GM19023 (cell line): ENCODE data around the gene SRXN1.

Experiments
- ATAC-seq: cut with Tn5 transposase; IDR thresholded peaks from one replicate; pipeline ENCODE4 v1.9.1; 2021; ENCODE audit warnings: mild to moderate bottlenecking, moderate library complexity; ENCODE audit not compliant: unreplicated experiment

SRXN1 gene

GRCh38 chr20:637559-637958 is 15.4 kb downstream of the SRXN1 start:
- ATAC-seq, result no peak

GRCh38 chr20:635893-636338 is 17.1 kb downstream of the SRXN1 start:
- no peak for ATAC-seq

GRCh38 chr20:635028-635892 is 17.7 kb downstream of the SRXN1 start:
- ATAC-seq, result no peak

DNA sequence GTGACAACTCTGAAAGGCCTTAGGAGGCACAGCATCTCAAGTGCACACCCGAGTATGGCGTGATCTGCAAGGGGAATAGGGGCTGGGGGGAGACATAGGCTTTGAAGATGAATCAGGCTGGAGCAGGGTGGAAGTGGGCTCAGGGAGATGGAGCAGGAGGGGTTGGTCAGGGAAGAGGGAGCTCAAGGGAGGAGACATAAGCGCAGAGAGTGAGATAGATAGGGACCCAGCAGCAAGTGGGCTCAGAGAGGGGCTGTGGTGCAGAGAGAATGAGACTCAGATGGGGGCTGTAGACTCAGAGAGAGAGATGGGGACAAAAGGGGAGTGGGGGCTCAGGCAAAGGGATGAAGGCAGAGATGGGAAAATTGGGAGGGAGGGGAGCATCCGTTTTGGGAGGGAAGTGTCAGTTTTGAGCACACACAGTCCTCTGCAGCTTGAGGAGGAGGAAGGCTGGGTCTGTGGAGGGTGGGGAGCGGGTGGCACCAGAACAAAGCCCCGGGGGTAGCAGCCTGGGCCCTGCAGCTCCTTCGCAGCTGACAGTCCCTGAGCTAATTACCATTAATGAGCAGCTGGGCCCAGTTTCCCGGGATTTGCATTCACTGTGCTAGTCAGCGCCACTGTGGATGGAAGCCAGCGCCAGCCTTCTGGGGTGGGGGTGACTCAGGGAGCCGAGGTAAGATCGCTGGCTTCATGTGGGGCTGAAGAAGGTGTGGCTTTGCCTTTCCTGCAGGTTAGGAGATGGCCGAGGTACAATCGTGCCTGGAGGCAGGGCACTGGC is 18.7 kb downstream of the SRXN1 start:
- ATAC-seq, result no peak

- no peak for ATAC-seq
Measured at GRCh38 chr20:631101-631500, 21.9 kb downstream of the SRXN1 start.

- ATAC-seq, result no peak
Measured at GRCh38 chr20:626579-626978, 26.4 kb downstream of the SRXN1 start.

- no peak for ATAC-seq
Measured at GRCh38 chr20:625360-625932, 27.6 kb downstream of the SRXN1 start.

- ATAC-seq, result no peak
Measured at GRCh38 chr20:623704-624103, 29.3 kb downstream of the SRXN1 start.

DNA sequence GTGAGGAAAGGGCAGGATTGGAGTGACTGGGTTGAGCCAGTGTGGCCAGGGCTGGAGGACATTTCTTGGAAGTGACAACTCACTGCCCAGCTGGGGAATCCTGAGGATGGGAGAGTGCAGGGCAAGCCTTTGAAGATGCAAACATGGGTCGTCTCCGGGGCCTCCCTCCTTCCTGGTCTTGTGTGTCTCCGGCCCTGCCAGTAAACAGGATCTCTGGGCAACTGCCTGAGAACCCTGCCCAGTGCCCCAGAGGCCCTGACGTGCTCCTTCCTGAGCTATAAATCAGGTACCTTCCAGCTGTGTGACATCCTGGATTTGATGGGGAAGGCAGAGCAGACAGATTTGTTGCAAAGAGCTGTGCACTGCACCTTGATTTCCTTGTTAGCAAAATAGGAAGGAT is 30.0 kb downstream of the SRXN1 start:
- no peak for ATAC-seq

- ATAC-seq, result no peak
Measured at GRCh38 chr20:622161-622560, 30.8 kb downstream of the SRXN1 start.

- ATAC-seq, result no peak
Measured at GRCh38 chr20:621125-621756, 31.8 kb downstream of the SRXN1 start.

- no peak for ATAC-seq
Measured at GRCh38 chr20:620246-620645, 32.8 kb downstream of the SRXN1 start.

- ATAC-seq, result no peak
Measured at GRCh38 chr20:618980-619379, 34.0 kb downstream of the SRXN1 start.

DNA sequence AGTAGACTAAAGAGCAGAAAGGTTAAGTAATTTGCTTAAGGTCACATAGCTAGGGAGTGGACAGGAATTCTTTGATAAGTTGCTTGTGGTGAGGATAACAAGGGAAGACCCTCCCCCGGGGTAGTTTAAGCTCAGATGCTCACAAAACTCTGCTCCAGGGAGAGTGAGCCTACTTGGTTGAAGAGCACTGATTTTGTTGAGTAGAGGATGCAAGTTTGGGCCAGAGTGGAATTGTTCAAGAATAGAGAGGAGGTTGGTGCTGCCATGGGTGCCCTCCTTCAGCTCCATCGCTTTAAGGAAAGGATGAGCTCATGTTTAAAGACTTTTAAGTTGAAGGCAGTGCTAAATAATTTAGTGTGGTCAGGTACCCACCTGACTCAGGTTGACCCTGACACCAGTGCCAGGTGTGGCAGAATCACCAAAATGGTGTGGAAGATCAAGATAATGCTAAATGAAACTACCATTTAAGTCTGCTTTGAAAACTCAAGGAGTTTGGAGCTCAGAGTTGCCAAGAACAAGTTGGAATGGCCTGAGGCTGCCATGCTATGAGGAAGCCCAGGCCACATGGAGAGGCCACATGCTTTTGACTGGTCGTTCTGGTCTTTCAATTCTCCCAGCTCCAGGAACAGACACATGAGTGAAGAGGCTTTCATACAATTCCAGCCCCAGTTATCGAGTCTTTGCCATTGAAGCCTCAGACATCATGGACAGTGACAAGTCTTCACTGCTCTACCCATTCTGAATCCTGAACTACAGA is 34.9 kb downstream of the SRXN1 start:
- ATAC-seq, result no peak

GRCh38 chr20:615514-615913 is 37.5 kb downstream of the SRXN1 start:
- ATAC-seq, result no peak

- no peak for ATAC-seq
Measured at GRCh38 chr20:611843-612185, 41.2 kb downstream of the SRXN1 start.

DNA sequence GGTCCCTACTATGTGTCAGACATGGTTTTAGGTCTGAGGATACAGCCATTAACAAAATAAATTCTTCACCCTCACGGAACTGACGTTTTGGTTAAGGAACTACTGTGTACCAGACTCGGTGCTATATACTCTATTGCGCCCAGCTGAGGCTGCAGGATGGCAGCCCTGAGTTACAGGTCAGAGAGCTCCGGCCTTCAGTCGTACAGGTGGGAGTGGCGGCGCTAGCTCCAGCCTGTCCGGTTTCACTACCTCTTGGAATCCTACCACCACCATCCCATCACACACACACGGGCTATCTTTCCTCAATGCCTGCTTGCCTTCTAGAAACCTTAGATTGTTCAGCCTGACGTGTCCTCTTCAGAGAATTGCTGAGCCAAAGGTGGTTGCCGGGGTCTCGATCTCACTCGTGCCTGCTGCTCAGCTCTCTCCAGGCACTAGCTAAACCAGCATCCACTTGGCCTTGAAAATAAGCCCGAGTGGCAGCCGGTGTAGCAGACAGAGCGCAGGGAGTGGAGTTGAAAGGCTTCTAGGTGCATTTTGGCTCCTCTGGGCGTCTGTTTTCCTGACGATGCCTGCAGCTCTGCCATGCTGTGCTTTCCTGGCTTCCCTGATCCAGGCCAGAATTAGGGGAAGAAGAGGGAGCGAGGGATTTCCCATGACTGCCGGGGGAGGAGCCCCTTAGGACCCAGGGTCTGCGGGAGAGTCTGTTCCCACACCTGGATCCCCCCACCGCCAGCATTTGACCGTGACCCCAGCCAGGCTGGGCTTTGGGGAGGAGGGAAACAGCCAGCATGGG is 41.8 kb downstream of the SRXN1 start:
- ATAC-seq, result no peak

DNA sequence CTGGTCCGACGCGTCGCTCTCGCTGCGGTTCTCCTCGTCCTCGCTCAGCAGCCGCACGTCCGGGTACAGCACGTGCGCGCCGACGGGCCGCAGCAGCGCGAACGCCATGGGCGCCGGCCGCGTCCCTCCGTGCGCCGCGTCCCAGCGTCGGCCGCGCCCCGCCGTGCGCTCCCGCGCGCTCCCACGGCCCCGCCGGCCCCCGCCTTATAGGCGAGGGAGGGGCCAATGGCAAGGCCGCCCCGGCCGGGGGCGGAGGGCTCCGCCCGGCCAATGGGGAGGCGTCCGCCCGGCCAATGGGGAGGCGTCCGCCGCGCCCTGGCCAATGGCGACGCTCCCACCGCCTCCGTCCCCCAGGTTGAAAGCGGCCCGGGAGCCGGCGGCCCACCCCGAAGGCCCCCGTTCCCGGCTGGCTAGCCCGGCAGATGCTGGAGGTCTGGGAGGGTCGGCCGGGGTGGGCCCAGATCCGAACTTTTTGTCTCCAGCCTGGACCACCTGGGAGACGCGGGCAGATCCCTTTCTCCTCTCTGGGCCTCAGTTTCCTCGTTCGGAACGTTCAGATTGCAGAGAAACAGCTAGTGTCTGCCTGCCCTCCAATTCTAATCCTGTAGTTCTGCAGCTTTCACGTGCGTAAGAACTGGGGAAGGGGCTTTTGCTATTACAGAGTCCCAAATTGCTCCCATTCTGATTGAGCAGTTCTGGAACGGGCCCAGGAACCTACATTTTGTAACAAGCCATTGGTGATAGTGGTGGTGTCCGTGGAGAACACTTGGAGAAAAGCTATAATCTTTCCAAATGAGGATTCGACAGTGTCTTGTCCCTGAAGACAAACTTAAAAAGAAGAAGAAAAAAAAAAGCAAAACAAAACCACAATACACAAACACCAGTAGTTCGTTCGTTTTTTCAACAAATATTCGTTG is 42.6 kb downstream of the SRXN1 start, which contains the start of gene TCF15:
TSS of gene TCF15 (minus strand) at position 180 of the 917 bp plus-strand sequence. CDS start at position 108, 72 bp downstream.
- ATAC-seq, result no peak
